Mammary epithelial cell (primary cell): ENCODE results near the gene INPP4B.

Experiments
- EZH2 ChIP-seq: IDR thresholded peaks from 2 replicates; pipeline ENCODE4 v1.6.1; 2012; ENCODE audit warnings: low read length, inconsistent platforms, borderline replicate concordance
- TF ChIP-seq, protein P1 (sequence below), 2 donors: IDR thresholded peaks in 1 of 2; conservative IDR thresholded peaks in 1 of 2; 2 replicates each; pipeline ENCODE4 v1.5.1; 2011 to 2012; ENCODE audit warnings: inconsistent platforms in 2 of 2, low read length in 2 of 2, mild to moderate bottlenecking in 2 of 2, control low read depth in 1 of 2, low read depth in 1 of 2; ENCODE audit not compliant: insufficient read depth in 1 of 2; ENCODE audit errors: extremely low read depth in 1 of 2

DNA sequence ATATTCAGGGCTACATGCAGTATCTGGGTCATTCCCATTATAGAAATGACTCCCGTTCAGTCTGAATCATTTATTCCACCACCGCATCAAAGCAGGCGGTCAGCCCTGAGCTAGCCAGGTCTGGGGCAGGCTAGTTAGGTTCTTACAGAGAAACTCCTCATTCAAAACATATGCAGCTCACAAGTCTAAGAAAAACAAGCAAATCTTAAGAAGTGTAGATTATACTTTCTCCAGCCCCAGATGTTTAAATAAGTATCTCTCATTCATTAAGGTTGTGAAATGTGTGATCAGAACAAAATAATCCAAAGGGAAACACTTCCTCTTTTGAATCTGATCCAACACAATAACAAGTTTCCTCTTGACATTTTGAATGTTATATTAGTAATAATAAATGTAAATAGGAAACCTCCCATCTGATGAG is 441.9 kb downstream of the INPP4B start:
- no peak for TF ChIP-seq EZH2
- TF ChIP-seq, protein P1, sequence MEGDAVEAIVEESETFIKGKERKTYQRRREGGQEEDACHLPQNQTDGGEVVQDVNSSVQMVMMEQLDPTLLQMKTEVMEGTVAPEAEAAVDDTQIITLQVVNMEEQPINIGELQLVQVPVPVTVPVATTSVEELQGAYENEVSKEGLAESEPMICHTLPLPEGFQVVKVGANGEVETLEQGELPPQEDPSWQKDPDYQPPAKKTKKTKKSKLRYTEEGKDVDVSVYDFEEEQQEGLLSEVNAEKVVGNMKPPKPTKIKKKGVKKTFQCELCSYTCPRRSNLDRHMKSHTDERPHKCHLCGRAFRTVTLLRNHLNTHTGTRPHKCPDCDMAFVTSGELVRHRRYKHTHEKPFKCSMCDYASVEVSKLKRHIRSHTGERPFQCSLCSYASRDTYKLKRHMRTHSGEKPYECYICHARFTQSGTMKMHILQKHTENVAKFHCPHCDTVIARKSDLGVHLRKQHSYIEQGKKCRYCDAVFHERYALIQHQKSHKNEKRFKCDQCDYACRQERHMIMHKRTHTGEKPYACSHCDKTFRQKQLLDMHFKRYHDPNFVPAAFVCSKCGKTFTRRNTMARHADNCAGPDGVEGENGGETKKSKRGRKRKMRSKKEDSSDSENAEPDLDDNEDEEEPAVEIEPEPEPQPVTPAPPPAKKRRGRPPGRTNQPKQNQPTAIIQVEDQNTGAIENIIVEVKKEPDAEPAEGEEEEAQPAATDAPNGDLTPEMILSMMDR (conservative IDR thresholded peaks at IDR 0.05 in 1 of 2, IDR thresholded peaks at IDR 0.05 in 1 of 2; ENCODE audit: extremely low read depth in 1 of 2, insufficient read depth in 1 of 2, low read depth in 1 of 2, low read length in 2 of 2): no peak
